Erythroblast (primary cell): ENCODE measurements around the gene CDT1.
A peak's percentile ranks its signal among the peaks of the same experiment; 100 is the strongest.

Source experiments
- DNase-seq, 2 experiments: peaks; one replicate each; lab custom pipeline; 2025; lab: John Stamatoyannopoulos, UW
- GATA1 ChIP-seq: IDR thresholded peaks from 2 replicates; pipeline ENCODE4 v1.6.1; 2011; ENCODE audit warnings: low read depth, mild to moderate bottlenecking, control low read depth, low read length, moderate library complexity
- POLR2A ChIP-seq: IDR thresholded peaks from 2 replicates; pipeline ENCODE4 v1.6.1; 2011; ENCODE audit warnings: mild to moderate bottlenecking, low read length

The CDT1 gene

GRCh38 chr16:88810166-88810911 lies 6.8 kb downstream of the CDT1 start:
- TF ChIP-seq POLR2A = no peak
- no peak for TF ChIP-seq GATA1
- DNase-seq = peak; percentile 58

- TF ChIP-seq POLR2A (no peak), GATA1 (no peak)
- DNase-seq = peak; percentile 79 to 83
Observed at GRCh38 chr16:88810912-88811768, 7.6 kb downstream of the CDT1 start.

DNA sequence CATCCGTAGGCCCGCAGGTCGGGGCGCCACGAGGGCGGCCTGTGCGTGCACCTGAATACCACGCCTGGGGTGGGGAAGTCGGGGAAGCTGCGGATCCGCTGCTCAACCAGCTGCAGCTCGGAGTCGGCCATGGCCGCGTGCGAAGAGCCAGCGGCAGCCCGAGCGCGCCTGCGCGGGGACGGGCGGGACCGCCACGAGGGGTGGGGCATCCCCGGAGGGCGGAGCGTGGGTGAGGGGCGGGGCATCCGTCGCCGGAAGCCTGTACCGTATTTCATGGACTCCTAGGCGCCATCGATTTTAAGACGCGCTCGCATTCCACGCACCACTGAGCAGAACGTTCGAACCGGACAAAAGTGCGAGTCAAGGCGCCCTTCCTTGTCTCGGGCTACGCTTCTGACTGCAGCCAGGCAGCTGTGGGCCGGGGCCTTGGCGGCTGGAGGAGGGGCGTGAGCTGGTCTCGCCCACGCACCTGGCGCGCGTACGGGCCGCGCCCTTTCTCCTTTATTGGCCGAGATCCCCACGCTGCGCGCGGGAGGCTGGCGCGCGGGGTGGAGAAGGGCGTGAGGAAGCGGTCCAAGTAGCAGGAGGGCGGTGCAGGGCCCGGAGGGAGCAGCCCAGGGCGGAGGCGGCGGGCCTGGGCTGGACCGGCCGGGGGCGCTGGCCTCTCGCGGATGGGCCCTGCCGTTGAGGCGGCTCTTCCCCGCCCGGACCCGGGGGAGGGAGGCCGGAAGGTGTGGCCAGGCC lies 8.4 kb downstream of the CDT1 start, which contains the start of gene APRT:
TSS of gene APRT (minus strand) at position 160 of the 744 bp plus-strand sequence. CDS start at position 131, 29 bp downstream.
- TF ChIP-seq GATA1 (no peak), POLR2A (peak; percentile 66)
- DNase-seq = peak; percentile 95 to 98

DNA sequence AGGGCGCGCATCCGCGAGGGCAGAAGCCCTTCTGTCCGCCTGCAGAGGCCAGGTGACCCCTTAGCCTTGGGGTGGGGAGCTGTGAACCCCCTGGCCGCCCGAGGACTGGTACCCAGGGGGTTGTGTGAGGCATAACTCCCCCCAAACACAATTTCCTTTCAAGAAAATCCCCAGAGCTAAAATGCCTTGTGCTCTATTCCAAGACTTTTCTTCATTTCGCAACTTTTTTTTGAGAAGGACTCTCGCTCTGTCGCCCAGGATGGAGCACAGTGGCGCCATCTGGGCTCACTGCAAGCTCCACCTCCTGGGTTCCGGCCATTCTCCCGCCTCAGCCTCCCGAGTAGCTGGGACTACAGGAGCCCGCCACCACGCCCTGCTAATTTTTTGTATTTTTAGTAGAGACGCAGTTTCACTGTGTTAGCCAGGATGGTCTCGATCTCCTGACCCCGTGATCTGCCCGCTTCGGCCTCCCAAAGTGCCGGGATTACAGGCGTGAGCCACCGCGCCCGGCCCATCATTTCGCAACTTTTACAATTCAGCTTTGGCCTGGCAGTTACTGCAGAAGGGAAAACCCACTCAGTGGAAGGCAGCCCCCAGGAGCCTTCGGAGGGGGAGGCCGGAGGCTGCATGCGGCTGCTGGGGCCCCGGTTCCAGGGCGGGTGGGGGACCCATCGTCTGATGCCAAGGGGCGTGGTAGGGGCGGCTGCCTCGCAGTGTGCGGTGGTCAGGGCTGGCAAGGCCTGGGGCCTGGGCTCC lies 9.1 kb downstream of the CDT1 start:
- peak; percentile 65 to 68 for DNase-seq
- no peak for TF ChIP-seq GATA1
- no peak for TF ChIP-seq POLR2A

- DNase-seq = no peak
- TF ChIP-seq GATA1 = no peak
- TF ChIP-seq POLR2A = no peak
Observed at GRCh38 chr16:88813269-88814143, 9.9 kb downstream of the CDT1 start.

DNA sequence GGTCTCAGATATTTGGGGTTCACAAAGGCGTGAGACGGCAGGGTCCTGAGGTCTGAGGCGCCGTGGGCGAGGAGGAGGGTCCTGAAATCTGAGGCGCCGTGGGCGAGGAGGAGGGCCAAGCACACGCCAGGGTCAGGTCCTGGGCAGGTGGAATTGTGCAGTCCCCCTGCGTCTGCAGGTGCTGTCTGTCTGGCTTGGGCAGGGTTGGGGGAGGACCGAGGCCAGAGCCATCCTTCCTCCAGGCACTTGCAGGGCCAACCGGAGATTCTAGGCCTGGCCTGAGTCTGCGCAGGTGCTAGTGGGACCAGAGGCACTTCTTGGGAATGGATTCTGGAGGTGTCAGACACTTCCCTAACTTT lies 10.5 kb downstream of the CDT1 start:
- no peak for DNase-seq
- TF ChIP-seq POLR2A (no peak), GATA1 (no peak)

DNA sequence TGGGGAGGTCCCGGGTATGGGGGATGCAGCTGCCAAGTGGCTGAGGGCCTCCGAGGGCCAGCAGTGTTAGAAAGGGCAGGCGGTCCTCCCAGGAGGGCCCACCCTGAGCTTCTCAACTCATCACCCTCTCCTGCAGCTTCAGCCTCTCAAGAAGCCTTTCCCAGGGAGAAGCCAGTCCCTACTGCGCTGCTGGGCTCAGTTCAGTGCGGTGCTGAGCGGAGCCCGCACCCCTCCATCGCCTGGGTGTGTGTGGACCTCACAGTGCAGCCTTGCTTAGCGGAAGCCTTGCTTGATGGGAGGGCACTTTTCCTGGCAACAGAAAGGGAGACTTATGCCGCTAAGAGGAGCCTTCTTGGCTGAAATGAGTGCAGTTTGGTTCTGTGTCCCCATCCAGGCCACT lies 11.6 kb downstream of the CDT1 start:
- TF ChIP-seq POLR2A = no peak
- no peak for TF ChIP-seq GATA1
- DNase-seq = no peak

- TF ChIP-seq GATA1 (no peak), POLR2A (no peak)
Observed at GRCh38 chr16:88815901-88816589, 12.5 kb downstream of the CDT1 start.

GRCh38 chr16:88816736-88817535 lies 13.3 kb downstream of the CDT1 start:
- no peak for DNase-seq
- TF ChIP-seq POLR2A = no peak
- no peak for TF ChIP-seq GATA1

More at GRCh38 chr16:88815901-88816589, 12.5 kb downstream of the CDT1 start:
- DNase-seq = peak; percentile 21 to 59

- DNase-seq = no peak
- TF ChIP-seq GATA1 = no peak
- no peak for TF ChIP-seq POLR2A
Observed at GRCh38 chr16:88817785-88818574, 14.4 kb downstream of the CDT1 start.

GRCh38 chr16:88818575-88818874 lies 14.9 kb downstream of the CDT1 start:
- DNase-seq = no peak
- TF ChIP-seq POLR2A = no peak
- TF ChIP-seq GATA1 = no peak

DNA sequence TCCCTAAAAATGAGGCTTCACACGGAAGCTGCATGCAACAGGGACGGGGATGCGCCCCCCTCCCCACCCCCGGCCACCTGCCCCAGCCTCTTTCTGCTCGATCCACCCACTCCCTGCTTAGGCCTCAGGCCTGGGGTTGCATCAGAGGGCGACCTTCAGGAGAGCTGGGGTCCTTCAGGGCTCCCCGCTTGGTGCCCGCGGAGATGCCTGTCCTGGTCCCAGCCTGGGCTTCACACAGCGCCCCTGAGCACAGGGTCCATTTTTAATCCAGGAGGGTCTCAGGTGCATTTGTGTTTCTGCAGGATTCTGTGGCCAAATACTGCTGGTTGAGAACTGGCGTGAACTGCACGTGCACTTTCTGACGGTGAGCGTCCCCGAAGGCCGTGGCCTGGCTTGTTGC lies 15.5 kb downstream of the CDT1 start:
- TF ChIP-seq GATA1 (no peak), POLR2A (no peak)
- DNase-seq = no peak
